ENCODE data around the gene GP9. TPM values are rescaled to one million over a fixed set of nuclear protein-coding genes. Genes with fewer than 3 reads are reported as not detected.

The GP9 gene
- total RNA-seq, 1 donor from 2014 or later: 1.5 TPM

GRCh38 chr3:129095285-129095684 lies 34.7 kb downstream of the GP9 start:
- no peak for DNase-seq (ENCODE audit: low spot score)
- Mint-ChIP-seq H3K4me3 (ENCODE audit: unreplicated experiment) (no peak overlapping the region), H3K27ac (ENCODE audit: unreplicated experiment) (no peak overlapping the region), H3K4me1 (ENCODE audit: unreplicated experiment) (peaks cover 13% of the 10 kb centered on the region), H3K36me3 (ENCODE audit: low read depth, unreplicated experiment) (peaks cover 29% of the 10 kb centered on the region), H3K27me3 (ENCODE audit: unreplicated experiment) (peaks cover 9% of the 10 kb centered on the region), H3K9me3 (ENCODE audit: unreplicated experiment) (no peaks in the 10 kb centered on the region)
- TF ChIP-seq, protein P1, sequence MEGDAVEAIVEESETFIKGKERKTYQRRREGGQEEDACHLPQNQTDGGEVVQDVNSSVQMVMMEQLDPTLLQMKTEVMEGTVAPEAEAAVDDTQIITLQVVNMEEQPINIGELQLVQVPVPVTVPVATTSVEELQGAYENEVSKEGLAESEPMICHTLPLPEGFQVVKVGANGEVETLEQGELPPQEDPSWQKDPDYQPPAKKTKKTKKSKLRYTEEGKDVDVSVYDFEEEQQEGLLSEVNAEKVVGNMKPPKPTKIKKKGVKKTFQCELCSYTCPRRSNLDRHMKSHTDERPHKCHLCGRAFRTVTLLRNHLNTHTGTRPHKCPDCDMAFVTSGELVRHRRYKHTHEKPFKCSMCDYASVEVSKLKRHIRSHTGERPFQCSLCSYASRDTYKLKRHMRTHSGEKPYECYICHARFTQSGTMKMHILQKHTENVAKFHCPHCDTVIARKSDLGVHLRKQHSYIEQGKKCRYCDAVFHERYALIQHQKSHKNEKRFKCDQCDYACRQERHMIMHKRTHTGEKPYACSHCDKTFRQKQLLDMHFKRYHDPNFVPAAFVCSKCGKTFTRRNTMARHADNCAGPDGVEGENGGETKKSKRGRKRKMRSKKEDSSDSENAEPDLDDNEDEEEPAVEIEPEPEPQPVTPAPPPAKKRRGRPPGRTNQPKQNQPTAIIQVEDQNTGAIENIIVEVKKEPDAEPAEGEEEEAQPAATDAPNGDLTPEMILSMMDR (IDR thresholded peaks at IDR 0.05; ENCODE audit: unreplicated experiment): no peak

GRCh38 chr3:129100274-129100673 lies 39.7 kb downstream of the GP9 start:
- H3K27ac Mint-ChIP-seq (ENCODE audit: unreplicated experiment): no peak overlapping the region
- TF ChIP-seq, protein P1 (IDR thresholded peaks at IDR 0.05; ENCODE audit: unreplicated experiment): no peak
- H3K4me1 Mint-ChIP-seq (ENCODE audit: unreplicated experiment): peaks cover 20% of the 10 kb centered on the region
- peaks cover 40% of the 10 kb centered on the region for H3K36me3 Mint-ChIP-seq (ENCODE audit: low read depth, unreplicated experiment)
- no peak overlapping the region for H3K4me3 Mint-ChIP-seq (ENCODE audit: unreplicated experiment)
- no peaks in the 10 kb centered on the region for H3K9me3 Mint-ChIP-seq (ENCODE audit: unreplicated experiment)
- no peak for DNase-seq (ENCODE audit: low spot score)
- peaks cover 6% of the 10 kb centered on the region for H3K27me3 Mint-ChIP-seq (ENCODE audit: unreplicated experiment)

DNA sequence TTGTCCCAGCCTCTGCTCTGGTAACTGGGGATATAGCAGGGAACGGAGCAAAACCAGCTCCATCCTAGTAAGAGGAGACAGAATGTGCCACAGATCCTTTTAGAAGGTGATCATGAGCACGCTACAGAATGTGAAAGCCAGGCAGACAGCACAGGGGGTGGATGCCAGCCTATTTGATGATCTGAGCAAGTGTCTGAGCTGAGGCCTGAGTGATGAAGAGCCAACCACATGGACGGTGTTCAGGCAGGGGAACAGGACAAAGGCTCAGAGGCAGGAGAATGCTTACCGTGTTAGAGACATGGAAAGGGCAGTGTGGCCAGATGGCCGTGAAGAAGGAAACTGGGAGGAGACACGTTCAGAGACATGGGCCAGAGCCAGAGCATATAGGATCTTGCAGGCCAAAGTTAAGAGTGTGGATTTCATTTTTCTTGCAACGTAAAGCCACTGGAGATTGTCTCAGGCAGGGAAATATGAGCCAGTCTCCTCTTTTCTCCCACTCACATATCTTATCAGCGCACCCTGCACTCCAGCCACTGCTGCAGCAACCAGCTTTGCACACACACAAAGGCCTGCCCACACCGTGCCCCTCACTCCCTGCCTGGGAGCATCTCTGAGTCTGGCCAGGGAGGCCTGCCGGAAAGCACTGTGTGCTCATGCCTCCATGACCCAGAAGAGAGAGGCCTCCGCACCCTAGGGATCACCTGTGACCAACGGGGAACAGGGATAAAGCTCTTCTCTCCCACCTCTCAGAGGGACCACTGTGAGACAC lies 41.0 kb downstream of the GP9 start:
- no peaks in the 10 kb centered on the region for H3K9me3 Mint-ChIP-seq (ENCODE audit: unreplicated experiment)
- peaks cover 17% of the 10 kb centered on the region for H3K4me1 Mint-ChIP-seq (ENCODE audit: unreplicated experiment)
- H3K27me3 Mint-ChIP-seq (ENCODE audit: unreplicated experiment): peaks cover 6% of the 10 kb centered on the region
- H3K27ac Mint-ChIP-seq (ENCODE audit: unreplicated experiment): no peak overlapping the region
- H3K4me3 Mint-ChIP-seq (ENCODE audit: unreplicated experiment): no peak overlapping the region
- DNase-seq (ENCODE audit: low spot score): no peak
- TF ChIP-seq, protein P1 (IDR thresholded peaks at IDR 0.05; ENCODE audit: unreplicated experiment): no peak
- H3K36me3 Mint-ChIP-seq (ENCODE audit: low read depth, unreplicated experiment): peaks cover 36% of the 10 kb centered on the region

GRCh38 chr3:129103296-129103695 lies 42.7 kb downstream of the GP9 start:
- TF ChIP-seq, protein P1 (IDR thresholded peaks at IDR 0.05; ENCODE audit: unreplicated experiment): no peak
- Mint-ChIP-seq H3K9me3 (ENCODE audit: unreplicated experiment) (no peaks in the 10 kb centered on the region), H3K4me3 (ENCODE audit: unreplicated experiment) (peak overlapping the region; percentile 59), H3K36me3 (ENCODE audit: low read depth, unreplicated experiment) (peaks cover 35% of the 10 kb centered on the region), H3K27me3 (ENCODE audit: unreplicated experiment) (peaks cover 6% of the 10 kb centered on the region), H3K4me1 (ENCODE audit: unreplicated experiment) (peaks cover 14% of the 10 kb centered on the region), H3K27ac (ENCODE audit: unreplicated experiment) (peak overlapping the region; percentile 67)
- no peak for DNase-seq (ENCODE audit: low spot score)

DNA sequence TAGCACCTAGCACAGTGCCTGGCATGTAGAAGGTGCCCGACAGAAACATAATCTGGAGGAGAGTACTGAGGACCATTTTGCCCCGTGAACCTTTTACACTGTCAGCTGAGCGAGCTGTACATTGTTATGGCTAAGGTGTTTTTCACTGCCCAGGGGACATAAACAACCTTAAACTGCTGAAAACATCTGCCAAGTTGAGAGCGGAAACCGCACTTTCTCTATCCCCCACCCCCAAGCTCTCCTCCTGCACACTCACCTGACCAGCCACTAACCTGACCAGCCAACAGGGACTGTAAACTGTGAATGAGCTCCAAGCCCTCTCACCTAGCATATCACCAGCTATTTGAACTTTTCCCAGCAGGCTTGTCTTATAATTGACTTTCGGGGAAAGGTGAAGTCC lies 43.5 kb downstream of the GP9 start:
- no peak for DNase-seq (ENCODE audit: low spot score)
- peak overlapping the region; percentile 78 for H3K27ac Mint-ChIP-seq (ENCODE audit: unreplicated experiment)
- H3K27me3 Mint-ChIP-seq (ENCODE audit: unreplicated experiment): peaks cover 4% of the 10 kb centered on the region
- TF ChIP-seq, protein P1 (IDR thresholded peaks at IDR 0.05; ENCODE audit: unreplicated experiment): no peak
- H3K4me3 Mint-ChIP-seq (ENCODE audit: unreplicated experiment): peak overlapping the region; percentile 57
- peaks cover 17% of the 10 kb centered on the region for H3K4me1 Mint-ChIP-seq (ENCODE audit: unreplicated experiment)
- H3K36me3 Mint-ChIP-seq (ENCODE audit: low read depth, unreplicated experiment): peaks cover 32% of the 10 kb centered on the region
- H3K9me3 Mint-ChIP-seq (ENCODE audit: unreplicated experiment): no peaks in the 10 kb centered on the region
